Kidney epithelial cell (primary cell): Measurements from ENCODE around the gene LBP. TPM values are rescaled to one million over a fixed set of nuclear protein-coding genes. Genes with fewer than 3 reads are reported as not detected.

Source experiments
- DNase-seq: peaks from one replicate; pipeline ENCODE4 v3.0.0-alpha.2; 2010; ENCODE audit warnings: low read depth
- H3K27me3 ChIP-seq: 2 replicates; pipeline ENCODE4 v1.6.0; 2011; ENCODE audit warnings: low read length; ENCODE audit not compliant: control insufficient read depth, insufficient read depth
- H3K36me3 ChIP-seq: 2 replicates; pipeline ENCODE4 v1.5.1; 2011; ENCODE audit warnings: low read length; ENCODE audit not compliant: control insufficient read depth, insufficient read depth
- H3K4me3 ChIP-seq: 2 replicates; pipeline ENCODE4 v1.5.1; 2011; ENCODE audit warnings: low read depth, mild to moderate bottlenecking, control low read depth, low read length
- CTCF ChIP-seq: IDR thresholded peaks from 2 replicates; pipeline ENCODE4 v1.5.1; 2011; ENCODE audit warnings: mild to moderate bottlenecking, moderate library complexity, low read length, control low read depth, inconsistent platforms; ENCODE audit not compliant: insufficient read depth, poor library complexity, severe bottlenecking
- total RNA-seq: library from RNA; depleted of rRNA; stranded (reverse); fragments of >200 nt; gene quantifications from 2 replicates; pipeline ENCODE4 v1.2.3, GENCODE V29; 2015

LBP gene
- total RNA-seq, 1 donor from 2014 or later: not detected

GRCh38 chr20:38414769-38415450 lies 68.6 kb downstream of the LBP start:
- no peak for TF ChIP-seq CTCF
- Histone ChIP-seq H3K36me3 (peaks cover 2% of the 10 kb centered on the region), H3K27me3 (no peaks in the 10 kb centered on the region), H3K4me3 (no peak overlapping the region)
- DNase-seq: no peak

- Histone ChIP-seq H3K27me3 (no peaks in the 10 kb centered on the region), H3K4me3 (no peak overlapping the region), H3K36me3 (peaks cover 7% of the 10 kb centered on the region)
- DNase-seq: no peak
- no peak for TF ChIP-seq CTCF
Measured at GRCh38 chr20:38418509-38419204, 72.4 kb downstream of the LBP start.

- no peak overlapping the region for H3K4me3 ChIP-seq
- H3K27me3 ChIP-seq: no peaks in the 10 kb centered on the region
- DNase-seq: no peak
- TF ChIP-seq CTCF: no peak
- peaks cover 7% of the 10 kb centered on the region for H3K36me3 ChIP-seq
Measured at GRCh38 chr20:38420388-38421085, 74.3 kb downstream of the LBP start.

GRCh38 chr20:38421915-38422314 lies 75.6 kb downstream of the LBP start:
- DNase-seq: no peak
- TF ChIP-seq CTCF: no peak
- Histone ChIP-seq H3K4me3 (no peak overlapping the region), H3K36me3 (peaks cover 7% of the 10 kb centered on the region), H3K27me3 (no peaks in the 10 kb centered on the region)

GRCh38 chr20:38423541-38423940 lies 77.3 kb downstream of the LBP start:
- no peak for TF ChIP-seq CTCF
- no peak for DNase-seq
- Histone ChIP-seq H3K27me3 (no peaks in the 10 kb centered on the region), H3K36me3 (peaks cover 7% of the 10 kb centered on the region), H3K4me3 (no peak overlapping the region)
